ENCODE results near the gene PRDM16.

- TF ChIP-seq CTCF (conservative IDR thresholded peaks at IDR 0.05; ENCODE audit: low read length) (no peak), EZH2phosphoT487 (IDR thresholded peaks at IDR 0.05; ENCODE audit: borderline replicate concordance) (no peak)
Measured at GRCh38 chr1:3094863-3095780, 26.1 kb downstream of the PRDM16 start.
